GM23338 (cell line): ENCODE results near the gene HIVEP3.

ENCODE experiments used
- CREB1 ChIP-seq: fragments of 250-450 bp; sonication (Bioruptor Pico); IDR thresholded peaks from 2 replicates; pipeline ENCODE4 v1.5.0; 2020; ENCODE audit warnings: low read depth, mild to moderate bottlenecking, moderate library complexity
- CTCF ChIP-seq, 2 experiments: fragments of 200-600 bp in 1 of 2; sonication (generic) in 1 of 2; conservative IDR thresholded peaks; 2 replicates each; pipeline versions ENCODE4 v1.5.1 to v1.6.1; 2016 to 2017; ENCODE audit warnings: antibody characterized with exemption in 2 of 2, low read depth in 2 of 2, mild to moderate bottlenecking in 2 of 2, moderate library complexity in 1 of 2
- EZH2 ChIP-seq: fragments of 200-600 bp; sonication (generic); IDR thresholded peaks from one replicate; pipeline ENCODE4 v1.8.0; 2017; ENCODE audit warnings: antibody characterized with exemption, mild to moderate bottlenecking, low read depth; ENCODE audit not compliant: unreplicated experiment
- EZH2phosphoT487 ChIP-seq: fragments of 200-600 bp; sonication (generic); IDR thresholded peaks from one replicate; pipeline ENCODE4 v1.8.1; 2018; ENCODE audit warnings: antibody characterized with exemption; ENCODE audit not compliant: unreplicated experiment
- JUNB ChIP-seq: IDR thresholded peaks from one replicate; pipeline ENCODE4 v1.6.1; 2016; ENCODE audit warnings: antibody characterized with exemption; ENCODE audit not compliant: unreplicated experiment
- NANOG ChIP-seq: IDR thresholded peaks from 2 replicates; pipeline ENCODE4 v1.6.1; 2016; ENCODE audit warnings: antibody characterized with exemption, borderline replicate concordance
- POLR2AphosphoS5 ChIP-seq: IDR thresholded peaks from 2 replicates; pipeline ENCODE4 v1.6.1; 2016; ENCODE audit warnings: antibody characterized with exemption, low read depth
- REST ChIP-seq: IDR thresholded peaks from one replicate; pipeline ENCODE4 v1.6.1; 2018; ENCODE audit warnings: antibody characterized with exemption; ENCODE audit not compliant: unreplicated experiment
- ZNF114 ChIP-seq: fragments of 250-450 bp; sonication (Bioruptor Pico); IDR thresholded peaks from 2 replicates; pipeline ENCODE4 v1.5.0; 2020; ENCODE audit warnings: mild to moderate bottlenecking, moderate library complexity
- ZNF331 ChIP-seq: fragments of 250-450 bp; sonication (Bioruptor Pico); IDR thresholded peaks from 2 replicates; pipeline ENCODE4 v1.5.0; 2020; ENCODE audit warnings: low read depth, mild to moderate bottlenecking, moderate library complexity
- TF ChIP-seq, protein P1 (sequence below): IDR thresholded peaks from 2 replicates; pipeline ENCODE4 v1.6.1; 2016; ENCODE audit warnings: antibody characterized with exemption

- TF ChIP-seq EZH2phosphoT487 (no peak), POLR2AphosphoS5 (no peak), ZNF114 (CRISPR knock-in tag) (no peak), CTCF (conservative IDR thresholded peaks at IDR 0.05; ENCODE audit: low read depth in 2 of 2) (no peak), EZH2 (no peak), JUNB (no peak), NANOG (no peak), CREB1 (CRISPR knock-in tag) (no peak), REST (no peak), ZNF331 (CRISPR knock-in tag) (no peak)
- TF ChIP-seq, protein P1, sequence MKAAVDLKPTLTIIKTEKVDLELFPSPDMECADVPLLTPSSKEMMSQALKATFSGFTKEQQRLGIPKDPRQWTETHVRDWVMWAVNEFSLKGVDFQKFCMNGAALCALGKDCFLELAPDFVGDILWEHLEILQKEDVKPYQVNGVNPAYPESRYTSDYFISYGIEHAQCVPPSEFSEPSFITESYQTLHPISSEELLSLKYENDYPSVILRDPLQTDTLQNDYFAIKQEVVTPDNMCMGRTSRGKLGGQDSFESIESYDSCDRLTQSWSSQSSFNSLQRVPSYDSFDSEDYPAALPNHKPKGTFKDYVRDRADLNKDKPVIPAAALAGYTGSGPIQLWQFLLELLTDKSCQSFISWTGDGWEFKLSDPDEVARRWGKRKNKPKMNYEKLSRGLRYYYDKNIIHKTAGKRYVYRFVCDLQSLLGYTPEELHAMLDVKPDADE: no peak
These were observed 268.5 kb downstream of the HIVEP3 start for GRCh38 chr1:41650028-41650880.
